ENCODE data around the gene CRISP1. TPM values are rescaled to one million over a fixed set of nuclear protein-coding genes. Genes with fewer than 3 reads are reported as not detected.

Gene CRISP1
- total and polyA plus RNA-seq, 2 of the 4 experiments (the other 2 are of a cell fraction): not detected

DNA sequence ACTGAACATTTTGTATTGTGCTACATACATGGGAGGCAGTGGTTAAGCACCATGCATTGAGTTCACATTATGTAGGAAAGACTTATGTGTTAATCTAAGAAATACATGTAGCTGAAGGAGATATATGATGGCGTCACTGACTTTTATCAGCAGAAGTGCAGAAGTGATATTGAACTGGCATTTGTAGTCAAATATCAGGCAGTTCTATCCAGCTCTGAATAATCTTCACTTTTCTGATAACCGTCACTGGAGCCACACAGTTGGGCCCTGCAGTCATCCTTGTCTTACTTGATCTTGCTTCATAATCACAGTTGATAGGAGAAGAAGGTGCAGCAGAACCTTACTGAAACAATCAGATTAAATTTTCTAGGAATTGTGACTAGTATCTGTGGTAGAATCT is 26.4 kb downstream of the CRISP1 start:
- Histone ChIP-seq H3K56ac (ENCODE audit: extremely low read depth, insufficient read depth, low read length) (no peak overlapping the region), H4K8ac (ENCODE audit: low read depth in 2 of 2, low read length in 2 of 2) (no peak overlapping the region), H2BK15ac (ENCODE audit: low read depth, low read length) (no peak overlapping the region), H3K18ac (ENCODE audit: low read depth, low read length) (no peak overlapping the region), H2AK9ac (replicated peaks; ENCODE audit: low read depth, low read length, poor library complexity) (no peak overlapping the region), H2AFZ (replicated peaks; ENCODE audit: low read length, poor library complexity) (no peak overlapping the region), H4K91ac (ENCODE audit: insufficient read depth, low read depth, low read length) (no peak overlapping the region), H2BK120ac (ENCODE audit: low read depth, low read length) (no peak overlapping the region), H2AK5ac (ENCODE audit: low read depth, low read length) (no peak overlapping the region), H3K27ac (ENCODE audit: insufficient read depth, low read length) (no peak overlapping the region), H3K9me3 (ENCODE audit: control insufficient read depth, insufficient read depth, low read length) (no peaks in the 10 kb centered on the region), H2BK20ac (ENCODE audit: low read depth, low read length) (no peak overlapping the region), H3K4me2 (ENCODE audit: low read depth, low read length) (no peak overlapping the region), H3K9me1 (ENCODE audit: insufficient read depth, low read length) (no peaks in the 10 kb centered on the region), H2BK5ac (ENCODE audit: low read depth, low read length, poor library complexity, severe bottlenecking) (no peak overlapping the region), H3K14ac (replicated peaks; ENCODE audit: low read depth, low read length) (no peak overlapping the region), H3K4me1 (ENCODE audit: control insufficient read depth, insufficient read depth, low read length) (no peaks in the 10 kb centered on the region), H4K5ac (ENCODE audit: low read depth, low read length) (no peak overlapping the region), H3K27me3 (ENCODE audit: control insufficient read depth, insufficient read depth, low read length) (no peaks in the 10 kb centered on the region), H3K79me1 (ENCODE audit: low read depth in 1 of 2, low read length in 2 of 2) (no peaks in the 10 kb centered on the region), H4K20me1 (ENCODE audit: insufficient read depth, low read length) (no peaks in the 10 kb centered on the region), H3K4me3 (ENCODE audit: insufficient read depth, low read depth, low read length) (no peak overlapping the region), H3K23ac (ENCODE audit: low read depth, low read length) (no peak overlapping the region), H3K36me3 (ENCODE audit: control insufficient read depth, insufficient read depth, low read length) (no peaks in the 10 kb centered on the region), H3K4ac (ENCODE audit: low read depth, low read length) (no peak overlapping the region), H3K9ac (ENCODE audit: low read depth, low read length) (no peak overlapping the region)
- dilution Hi-C loops (cut with HindIII; ENCODE audit: low sequenced_read_pairs, unreplicated experiment) (no loop called here), intact Hi-C loops (cut with micrococcal nuclease) (no loop called here), in situ Hi-C loops (cut with MboI; ENCODE audit: low sequenced_read_pairs) (loop anchor here (25.0 kb wide), 1 partner anchor 303 kb away; no protein-coding TSS in a partner anchor)
- no peak for DNase-seq
- no CpG with 5 or more reads among the region's 2 CpGs for WGBS, 2 experiments (ENCODE audit: extremely low coverage in 2 of 2, insufficient read length in 1 of 2)
- no peak for ATAC-seq (ENCODE audit: low read depth)
- no TSS peak for BruUV-seq (replicated peaks)
- ChIA-PET POLR2A (ENCODE audit: unreplicated experiment) (no interaction called here), CTCF (no interaction called here)
- no peak for TF ChIP-seq CEBPB (IDR thresholded peaks at IDR 0.05; ENCODE audit: low read depth, low read length)
- TF ChIP-seq RFX5 (IDR thresholded peaks at IDR 0.05; ENCODE audit: low read depth, low read length): no peak
- no peak for TF ChIP-seq RAD21 (IDR thresholded peaks at IDR 0.05; ENCODE audit: low read length)
- TF ChIP-seq MAFK (IDR thresholded peaks at IDR 0.05; ENCODE audit: low read depth, low read length): no peak
- TF ChIP-seq NFE2L2 (IDR thresholded peaks at IDR 0.05; ENCODE audit: low read depth, low read length): no peak
- no peak for TF ChIP-seq ELK1 (IDR thresholded peaks at IDR 0.05; ENCODE audit: borderline replicate concordance, low read depth, low read length)
- TF ChIP-seq POLR2A (IDR thresholded peaks at IDR 0.05; ENCODE audit: low read depth, low read length): no peak
- TF ChIP-seq FOS (IDR thresholded peaks at IDR 0.05; ENCODE audit: low read depth, low read length): no peak
- no peak for TF ChIP-seq RCOR1 (IDR thresholded peaks at IDR 0.05; ENCODE audit: insufficient replicate concordance, low read length)
- no peak for TF ChIP-seq BHLHE40 (IDR thresholded peaks at IDR 0.05; ENCODE audit: low read depth, low read length)
- TF ChIP-seq, protein P1, sequence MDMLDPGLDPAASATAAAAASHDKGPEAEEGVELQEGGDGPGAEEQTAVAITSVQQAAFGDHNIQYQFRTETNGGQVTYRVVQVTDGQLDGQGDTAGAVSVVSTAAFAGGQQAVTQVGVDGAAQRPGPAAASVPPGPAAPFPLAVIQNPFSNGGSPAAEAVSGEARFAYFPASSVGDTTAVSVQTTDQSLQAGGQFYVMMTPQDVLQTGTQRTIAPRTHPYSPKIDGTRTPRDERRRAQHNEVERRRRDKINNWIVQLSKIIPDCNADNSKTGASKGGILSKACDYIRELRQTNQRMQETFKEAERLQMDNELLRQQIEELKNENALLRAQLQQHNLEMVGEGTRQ (IDR thresholded peaks at IDR 0.05; ENCODE audit: low read depth, low read length): no peak

All from IMR-90 (cell line).